Measurements from ENCODE around the gene CCDC74A.

Gene CCDC74A

GRCh38 chr2:131572175-131572574 is 44.5 kb downstream of the CCDC74A start:
- TF ChIP-seq EGR1 (IDR thresholded peaks at IDR 0.05): no peak
- TF ChIP-seq TAF1 (IDR thresholded peaks at IDR 0.05; ENCODE audit: low read depth): no peak
- TF ChIP-seq REST (IDR thresholded peaks at IDR 0.05; ENCODE audit: low read depth): no peak
- TF ChIP-seq CREB1 (IDR thresholded peaks at IDR 0.05; ENCODE audit: low read depth): no peak
- no peak for TF ChIP-seq EP300 (IDR thresholded peaks at IDR 0.05; ENCODE audit: borderline replicate concordance)
- no peak for TF ChIP-seq RAD21 (IDR thresholded peaks at IDR 0.05; ENCODE audit: low read depth)

GRCh38 chr2:131577812-131578211 is 50.1 kb downstream of the CCDC74A start:
- no peak for TF ChIP-seq USF1 (IDR thresholded peaks at IDR 0.05)

- no peak for TF ChIP-seq CEBPB (IDR thresholded peaks at IDR 0.05)
- no peak for TF ChIP-seq FOXM1 (IDR thresholded peaks at IDR 0.05; ENCODE audit: borderline replicate concordance, low read depth)
- no peak for TF ChIP-seq EP300 (IDR thresholded peaks at IDR 0.05; ENCODE audit: borderline replicate concordance)
- no peak for TF ChIP-seq ZBTB7A (IDR thresholded peaks at IDR 0.05; ENCODE audit: low read depth)
These were observed 52.5 kb downstream of the CCDC74A start for GRCh38 chr2:131580187-131580586.

Measured in Ishikawa (cell line).